NCI-H510A treated with DMSO at 0.1 percent for 48 hours (cell line): Measurements from ENCODE around the gene SLC28A3.

Experiments used
- DNase-seq: peaks from one replicate; lab custom pipeline; 2025; lab: John Stamatoyannopoulos, UW

SLC28A3 gene

DNA sequence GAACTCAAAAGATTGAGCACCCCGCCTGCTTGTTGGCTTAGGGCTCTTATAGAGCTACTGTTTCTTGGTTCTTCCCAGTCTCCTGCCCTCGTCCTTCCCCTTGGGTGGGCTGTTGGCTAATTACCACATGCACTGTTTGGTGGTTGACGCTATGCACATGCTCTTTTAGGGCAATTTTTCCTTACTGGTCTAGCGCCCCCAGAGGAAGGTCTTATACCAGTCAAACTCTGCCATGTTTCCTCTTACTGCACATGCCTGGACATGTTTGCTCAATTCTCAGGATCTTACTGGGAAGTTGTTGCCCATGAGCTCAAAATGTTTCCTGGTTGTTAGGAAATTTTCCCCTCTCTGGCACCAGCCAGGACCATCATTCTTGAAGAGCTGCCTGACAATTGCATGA, 101.9 kb downstream of the SLC28A3 start:
- no peak for DNase-seq

DNA sequence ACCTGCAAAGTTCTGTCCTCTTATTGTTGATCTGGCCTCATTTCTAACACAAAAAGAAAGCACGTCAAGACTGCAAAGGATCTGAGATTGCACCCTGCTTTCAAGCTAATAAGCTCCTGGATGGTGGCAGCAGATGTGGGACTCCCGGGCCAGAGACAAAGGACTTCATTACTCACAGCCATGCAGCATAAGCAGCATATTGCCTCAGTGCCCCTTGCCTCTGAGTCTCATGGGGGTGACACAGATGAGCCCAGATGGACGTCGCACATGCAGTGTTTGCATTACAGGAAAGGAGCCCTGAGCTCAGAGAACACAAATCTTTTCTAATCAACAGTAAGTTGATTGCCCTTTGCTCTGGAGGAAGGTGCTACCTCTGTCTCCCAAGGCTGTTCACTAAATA, 105.0 kb downstream of the SLC28A3 start:
- no peak for DNase-seq

DNA sequence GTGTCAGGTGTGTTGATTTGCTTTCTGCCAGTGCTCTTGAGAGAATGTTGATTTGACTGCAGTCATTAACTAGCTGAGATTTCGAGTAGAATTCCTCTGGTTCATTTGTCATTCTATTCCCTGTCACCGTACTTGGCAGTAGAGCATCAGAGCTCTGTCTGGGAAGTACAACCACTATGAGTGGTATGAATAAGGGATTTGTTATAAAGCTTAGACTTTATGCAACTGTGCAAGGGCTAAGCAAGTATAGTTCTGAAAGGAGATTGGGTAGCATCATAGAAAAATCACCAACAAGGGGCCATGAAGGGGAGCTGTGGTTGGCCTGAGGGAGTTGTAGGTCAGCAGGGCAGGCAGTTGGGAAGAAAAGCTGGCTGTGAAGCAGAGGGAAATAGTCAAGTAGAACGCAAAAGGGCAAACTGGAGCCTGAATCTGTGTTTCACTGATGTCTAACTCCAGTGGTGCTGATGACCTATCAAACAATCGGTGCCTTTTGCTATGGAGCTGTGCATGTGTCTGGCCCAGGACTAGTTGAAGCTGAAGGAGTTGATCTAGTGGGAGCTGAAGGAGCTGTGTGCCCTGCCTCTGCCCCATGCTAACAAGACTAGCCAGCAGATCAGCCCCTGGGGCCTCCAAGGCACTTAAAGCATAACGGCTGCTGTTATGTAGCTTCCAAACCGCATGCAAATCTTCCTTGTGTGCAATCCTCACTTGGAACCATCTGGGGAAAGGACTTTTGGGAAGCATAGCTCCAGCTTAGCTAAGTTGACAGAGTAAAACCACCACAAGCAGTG, 110.0 kb downstream of the SLC28A3 start:
- DNase-seq, result no peak

GRCh38 chr9:84229191-84229590, 111.4 kb downstream of the SLC28A3 start:
- no peak for DNase-seq

DNA sequence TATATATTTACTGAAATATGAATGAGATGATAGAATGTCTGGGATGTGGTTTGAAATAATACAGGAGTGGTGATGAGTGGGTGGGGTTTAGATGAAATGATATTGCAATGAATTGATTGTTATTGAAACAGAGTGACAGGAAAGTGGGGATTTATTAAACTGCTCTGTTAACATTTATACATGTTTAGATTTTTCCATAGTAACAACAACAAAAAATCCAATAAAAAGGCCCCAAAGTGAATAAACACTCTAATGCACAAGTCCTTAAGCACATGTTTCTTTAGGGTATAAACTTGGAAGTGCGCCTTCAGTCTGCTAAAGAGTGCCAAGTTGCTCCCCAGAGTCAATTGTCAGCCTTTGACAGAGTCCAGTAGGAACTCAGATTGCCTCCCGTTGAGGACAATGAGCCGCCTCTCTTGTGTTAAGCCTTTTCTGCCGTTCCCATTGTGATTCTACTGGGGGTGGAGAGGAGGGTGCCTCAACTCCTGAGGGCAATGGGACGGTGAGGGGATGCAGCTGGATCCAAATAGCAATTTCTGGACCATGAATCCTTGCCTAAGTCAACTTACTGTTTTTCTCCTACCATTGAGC, 112.3 kb downstream of the SLC28A3 start:
- no peak for DNase-seq

DNA sequence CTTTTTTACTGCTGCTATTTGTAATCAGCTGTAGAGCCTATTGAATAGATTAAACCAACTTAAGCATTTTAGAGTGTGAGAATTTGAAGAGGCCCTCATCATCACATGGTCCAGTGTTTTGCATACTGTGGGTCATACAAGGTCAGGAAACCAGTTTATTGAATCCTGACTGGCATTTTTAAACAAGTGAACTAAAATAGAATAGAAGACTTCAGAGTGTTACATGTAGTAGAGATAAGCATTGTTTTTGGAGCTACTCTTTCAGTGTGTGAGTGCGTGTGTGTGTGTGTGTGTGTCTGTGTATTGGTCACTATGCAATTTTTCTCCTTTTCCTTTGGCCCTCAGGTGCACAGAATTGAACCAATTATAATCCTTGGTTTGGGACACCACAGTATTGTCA, 114.4 kb downstream of the SLC28A3 start:
- DNase-seq, result no peak
